SK-N-MC (cell line): ENCODE measurements around the gene FYB2.

Source experiments
- EZH2 ChIP-seq: fragments of 200-600 bp; sonication (generic); IDR thresholded peaks from one replicate; pipeline ENCODE4 v1.6.1; 2017; ENCODE audit warnings: antibody characterized with exemption
- FOXP2 ChIP-seq: optimal IDR thresholded peaks from 2 replicates; pipeline ENCODE3; 2011; ENCODE audit warnings: mild to moderate bottlenecking, moderate library complexity; ENCODE audit not compliant: insufficient read depth; ENCODE audit errors: extremely low read length, control extremely low read depth
- POLR2AphosphoS5 ChIP-seq: IDR thresholded peaks from 2 replicates; pipeline ENCODE4 v1.6.1; 2012; ENCODE audit warnings: mild to moderate bottlenecking, low read depth, low read length, borderline replicate concordance

DNA sequence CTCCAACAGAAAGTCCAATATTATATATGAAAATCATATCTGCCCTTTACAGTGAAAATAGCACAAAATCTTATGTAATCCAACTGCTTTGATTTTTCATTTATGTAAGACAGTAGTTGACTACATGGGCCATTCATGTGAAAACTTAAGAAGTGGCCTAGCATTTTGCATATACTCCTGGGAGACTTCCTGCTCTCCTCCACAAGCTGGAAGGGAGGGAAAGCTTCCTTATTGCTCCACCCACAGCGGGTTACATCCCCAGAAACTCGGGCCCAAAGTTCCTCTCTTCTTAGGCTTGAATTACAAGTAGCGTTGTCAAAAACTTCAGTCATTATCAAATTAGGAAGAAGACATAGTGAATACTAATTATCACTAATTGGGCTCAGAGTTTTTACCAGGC, 29.2 kb downstream of the FYB2 start:
- TF ChIP-seq POLR2AphosphoS5 (no peak), EZH2 (no peak), FOXP2 (no peak)
